Esophagus muscularis mucosa (tissue), 3 donors: Measurements from ENCODE around the gene CATSPERD.

Experiments
- POLR2A ChIP-seq: fragments of 450-650 bp; IDR thresholded peaks from one replicate; pipeline ENCODE4 v1.6.1; 2017; ENCODE audit warnings: antibody characterized with exemption, moderate library complexity, mild to moderate bottlenecking, low read depth
- TF ChIP-seq, protein P1 (sequence below), 3 experiments: fragments of 200-600 bp in 2 of 3; fragments of 450-650 bp in 1 of 3; sonication (generic) in 2 of 3; IDR thresholded peaks; one replicate each; pipeline ENCODE4 v1.5.1; 2017 to 2019; ENCODE audit warnings: antibody characterized with exemption in 3 of 3, mild to moderate bottlenecking in 2 of 3, moderate library complexity in 1 of 3

- TF ChIP-seq, protein P1, sequence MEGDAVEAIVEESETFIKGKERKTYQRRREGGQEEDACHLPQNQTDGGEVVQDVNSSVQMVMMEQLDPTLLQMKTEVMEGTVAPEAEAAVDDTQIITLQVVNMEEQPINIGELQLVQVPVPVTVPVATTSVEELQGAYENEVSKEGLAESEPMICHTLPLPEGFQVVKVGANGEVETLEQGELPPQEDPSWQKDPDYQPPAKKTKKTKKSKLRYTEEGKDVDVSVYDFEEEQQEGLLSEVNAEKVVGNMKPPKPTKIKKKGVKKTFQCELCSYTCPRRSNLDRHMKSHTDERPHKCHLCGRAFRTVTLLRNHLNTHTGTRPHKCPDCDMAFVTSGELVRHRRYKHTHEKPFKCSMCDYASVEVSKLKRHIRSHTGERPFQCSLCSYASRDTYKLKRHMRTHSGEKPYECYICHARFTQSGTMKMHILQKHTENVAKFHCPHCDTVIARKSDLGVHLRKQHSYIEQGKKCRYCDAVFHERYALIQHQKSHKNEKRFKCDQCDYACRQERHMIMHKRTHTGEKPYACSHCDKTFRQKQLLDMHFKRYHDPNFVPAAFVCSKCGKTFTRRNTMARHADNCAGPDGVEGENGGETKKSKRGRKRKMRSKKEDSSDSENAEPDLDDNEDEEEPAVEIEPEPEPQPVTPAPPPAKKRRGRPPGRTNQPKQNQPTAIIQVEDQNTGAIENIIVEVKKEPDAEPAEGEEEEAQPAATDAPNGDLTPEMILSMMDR (IDR thresholded peaks at IDR 0.05), result no peak
- no peak for TF ChIP-seq POLR2A
Observed at GRCh38 chr19:5782322-5782721, 61.9 kb downstream of the CATSPERD start.
